K562 (cell line): ENCODE results near the gene JUNB. TPM values are rescaled to one million over a fixed set of nuclear protein-coding genes. Genes with fewer than 3 reads are reported as not detected.

Experiments
- CHD7 ChIP-seq: fragments of 200-600 bp; sonication (generic); IDR thresholded peaks from one replicate; pipeline ENCODE4 v1.6.1; 2012; ENCODE audit warnings: mild to moderate bottlenecking, low read depth, low read length, inconsistent platforms
- DPF2 ChIP-seq: fragments of 450-650 bp; IDR thresholded peaks from 2 replicates; pipeline ENCODE4 v1.6.1; 2016
- GTF2A2 ChIP-seq: IDR thresholded peaks from 2 replicates; pipeline ENCODE4 v1.6.1; 2016; ENCODE audit warnings: mild to moderate bottlenecking, missing genetic modification characterization, missing compliant biosample characterization
- JUN ChIP-seq, 2 experiments: sonication (generic) in 1 of 2; formaldehyde crosslinking in 1 of 2; IDR thresholded peaks; 2 replicates each; pipeline versions ENCODE4 v1.6.1 to v1.8.0; 2012 to 2022; ENCODE audit warnings: borderline replicate concordance in 2 of 2, mild to moderate bottlenecking in 2 of 2, improper control_type of control experiment in 1 of 2, low read depth in 1 of 2, low read length in 1 of 2, missing genetic modification reagents in 1 of 2
- JUND ChIP-seq, 2 experiments: IDR thresholded peaks; 2 replicates in 1 of 2; 3 replicates in 1 of 2; pipeline ENCODE4 v1.6.1; 2011; ENCODE audit warnings: borderline replicate concordance in 2 of 2, low read depth in 2 of 2, low read length in 2 of 2, improper control_type of control experiment in 1 of 2, missing biosample characterization in 1 of 2, missing genetic modification characterization in 1 of 2, missing genetic modification reagents in 1 of 2
- MAFK ChIP-seq: IDR thresholded peaks from 2 replicates; pipeline ENCODE4 v1.6.1; 2011; ENCODE audit warnings: low read length, improper control_type of control experiment
- NCOA6 ChIP-seq: fragments of 450-650 bp; IDR thresholded peaks from 2 replicates; pipeline ENCODE4 v1.6.1; 2017; ENCODE audit warnings: mild to moderate bottlenecking
- NFIC ChIP-seq: fragments of 450-650 bp; IDR thresholded peaks from 2 replicates; pipeline ENCODE4 v1.6.1; 2017; ENCODE audit warnings: mild to moderate bottlenecking, inconsistent platforms
- NR0B1 ChIP-seq: fragments of 450-650 bp; IDR thresholded peaks from one replicate; pipeline ENCODE4 v1.6.1; 2018; ENCODE audit warnings: mild to moderate bottlenecking, moderate library complexity; ENCODE audit not compliant: partially characterized antibody
- POLR2A ChIP-seq: fragments of 450-650 bp; conservative IDR thresholded peaks from 2 replicates; pipeline ENCODE4 v1.6.1; 2016
- SUPT5H ChIP-seq: fragments of 450-650 bp; IDR thresholded peaks from 2 replicates; pipeline ENCODE4 v1.6.1; 2016
- THAP7 ChIP-seq: fragments of 250-450 bp; sonication (Bioruptor Pico); IDR thresholded peaks from 2 replicates; pipeline ENCODE4 v1.5.0; 2021
- ZKSCAN1 ChIP-seq: fragments of 150-350 bp; IDR thresholded peaks from 2 replicates; pipeline ENCODE4 v1.6.1; 2016; ENCODE audit warnings: low read depth, low read length
- ZNF174 ChIP-seq: fragments of 250-450 bp; sonication (Bioruptor Pico); IDR thresholded peaks from 2 replicates; pipeline ENCODE4 v1.4.0; 2020; ENCODE audit warnings: mild to moderate bottlenecking
- ZNF24 ChIP-seq: fragments of 450-650 bp; IDR thresholded peaks from 2 replicates; pipeline ENCODE4 v1.6.1; 2016
- ZNF586 ChIP-seq: fragments of 450-650 bp; formaldehyde crosslinking; conservative IDR thresholded peaks from 2 replicates; pipeline ENCODE4 v1.4.0; 2020; ENCODE audit warnings: mild to moderate bottlenecking, moderate library complexity
- ZNF707 ChIP-seq: fragments of 250-450 bp; sonication (Bioruptor Pico); conservative IDR thresholded peaks from 2 replicates; pipeline ENCODE4 v1.8.0; 2022; ENCODE audit warnings: inconsistent platforms, mild to moderate bottlenecking, moderate library complexity
- ZNF785 ChIP-seq: fragments of 250-450 bp; sonication (Bioruptor Pico); IDR thresholded peaks from 2 replicates; pipeline ENCODE4 v1.4.0; 2020; ENCODE audit warnings: mild to moderate bottlenecking
- polyA plus RNA-seq, 8 experiments: library from polyadenylated mRNA; depleted of rRNA in 4 of 8; stranded (reverse) in 5 of 8; unstranded in 3 of 8; fragments of >200 nt; fragmentation: Nextera tagmentation in 2 of 8; fragmentation: Illumina TruSeq in 1 of 8; extraction: Ambion mirVana in 2 of 8; extraction: Trizol in 1 of 8; gene quantifications; 2 replicates each; pipeline versions ENCODE4 v1.2.1 to v1.2.3, GENCODE V29; 2011 to 2014; ENCODE audit warnings: inconsistent platforms in 1 of 8, missing spikeins in 1 of 8
- total RNA-seq, 7 experiments: library from RNA; depleted of rRNA in 6 of 7; stranded (reverse); fragments of >200 nt in 6 of 7; fragmentation: Illumina TruSeq in 2 of 7; extraction: Trizol in 2 of 7; gene quantifications; 2 replicates each; pipeline versions ENCODE4 v1.2.1 to v1.2.3, GENCODE V29; 2011 to 2021; ENCODE audit warnings: low replicate concordance in 1 of 7

Gene JUNB
- total and polyA plus RNA-seq, 9 of the 15 experiments (the other 6 are each of a cell fraction or from before 2014, with no cell fraction given), result 0.23 to 88.1 (median 13.1) TPM

GRCh38 chr19:12837225-12837624 lies 45.9 kb downstream of the JUNB start (continued):
- no peak for TF ChIP-seq CHD7
- no peak for TF ChIP-seq ZNF174 (CRISPR knock-in tag)
- peak; percentile 45 for TF ChIP-seq DPF2
- TF ChIP-seq ZKSCAN1, result no peak
- no peak for TF ChIP-seq SUPT5H
- TF ChIP-seq ZNF586 (CRISPR knock-in tag), result no peak
- TF ChIP-seq ZNF785, result no peak
- TF ChIP-seq JUN (IDR thresholded peaks at IDR 0.05; ENCODE audit: borderline replicate concordance, low read depth, low read length), result 0 out of 2 replicates have a peak, but pooled peaks have one; percentile 23
- no peak for TF ChIP-seq JUN (CRISPR knock-in tag; IDR thresholded peaks at IDR 0.05; ENCODE audit: borderline replicate concordance)
- TF ChIP-seq ZNF24, result peak; percentile 94
- no peak for TF ChIP-seq GTF2A2 (tag)
- TF ChIP-seq NFIC, result no peak
- TF ChIP-seq POLR2A, result no peak
- no peak for TF ChIP-seq ZNF707
- TF ChIP-seq THAP7, result no peak
- TF ChIP-seq NCOA6, result no peak
- TF ChIP-seq MAFK, result no peak
- no peak for TF ChIP-seq NR0B1
- peak; percentile 54 for TF ChIP-seq JUND (IDR thresholded peaks at IDR 0.05; ENCODE audit: borderline replicate concordance, low read depth, low read length)
- no peak for TF ChIP-seq JUND (tag; IDR thresholded peaks at IDR 0.05; ENCODE audit: borderline replicate concordance, low read depth, low read length)
